Vagina (tissue), 2 donors: ENCODE data around the gene SLC39A7. TPM values are rescaled to one million over a fixed set of nuclear protein-coding genes. Genes with fewer than 3 reads are reported as not detected.
A peak's percentile ranks its signal among the peaks of the same experiment; 100 is the strongest.

ENCODE experiments used
- DNase-seq, 2 donors: peaks; one replicate each; pipeline ENCODE4 v3.0.0-alpha.2; 2017; ENCODE audit errors: extremely low spot score in 2 of 2
- H3K27ac ChIP-seq: fragments of 200-600 bp; sonication (generic); one replicate; pipeline ENCODE4 v1.5.1; 2019
- H3K27me3 ChIP-seq: fragments of 200-600 bp; sonication (generic); one replicate; pipeline ENCODE4 v1.5.1; 2019
- H3K36me3 ChIP-seq, 2 donors: fragments of 200-600 bp; sonication (generic); one replicate each; pipeline ENCODE4 v1.5.1; 2017 to 2019
- H3K4me1 ChIP-seq: fragments of 200-600 bp; sonication (generic); one replicate; pipeline ENCODE4 v1.5.1; 2019
- H3K4me3 ChIP-seq, 2 donors: fragments of 200-600 bp; sonication (generic); 1 replicate in 1 of 2; 2 replicates in 1 of 2; pipeline ENCODE4 v1.5.1; 2016 to 2019
- H3K9me3 ChIP-seq: fragments of 200-600 bp; sonication (generic); one replicate; pipeline ENCODE4 v1.5.1; 2019
- POLR2A ChIP-seq, 2 donors: fragments of 450-650 bp; IDR thresholded peaks; one replicate each; pipeline ENCODE4 v1.6.1; 2017; ENCODE audit warnings: antibody characterized with exemption in 2 of 2, mild to moderate bottlenecking in 2 of 2, moderate library complexity in 2 of 2
- POLR2AphosphoS5 ChIP-seq, 2 donors: sonication (generic); formaldehyde crosslinking; IDR thresholded peaks; one replicate each; pipeline ENCODE4 v1.9.0; 2017; ENCODE audit warnings: antibody characterized with exemption in 2 of 2, mild to moderate bottlenecking in 2 of 2, low read depth in 1 of 2; ENCODE audit not compliant: insufficient read depth in 1 of 2
- intact Hi-C: fragments of 100-400 bp; cut with DNase I; formaldehyde crosslinking; loops from one replicate; pipeline ENCODE4 v1.15.1; 2023
- microRNA counts, 2 donors: library from miRNA; unstranded; fragments of <30 nt; microRNA quantifications; one replicate each; lab custom pipeline; 2016 to 2017
- microRNA-seq: library from miRNA; unstranded; fragments of <30 nt; microRNA quantifications from one replicate; pipeline ENCODE4, GENCODE V29; 2017; ENCODE audit warnings: borderline number of aligned reads, borderline replicate concordance
- small RNA-seq: library from RNA; depleted of rRNA; stranded (forward); fragments of <200 nt; gene quantifications from one replicate; pipeline ENCODE3, GENCODE V24; 2016
- total RNA-seq: library from RNA; depleted of rRNA; stranded (reverse); fragments of >200 nt; gene quantifications from one replicate; pipeline ENCODE4 v1.2.3, GENCODE V29; 2016
- TF ChIP-seq, protein P1 (sequence below), 3 experiments: fragments of 450-650 bp in 2 of 3; fragments of 200-600 bp in 1 of 3; sonication (generic) in 1 of 3; IDR thresholded peaks; one replicate each; pipeline ENCODE4 v1.5.1; 2017 to 2019; ENCODE audit warnings: antibody characterized with exemption in 3 of 3, mild to moderate bottlenecking in 2 of 3, moderate library complexity in 2 of 3

Gene SLC39A7
- total RNA-seq, 1 donor from 2014 or later: 36.3 TPM

DNA sequence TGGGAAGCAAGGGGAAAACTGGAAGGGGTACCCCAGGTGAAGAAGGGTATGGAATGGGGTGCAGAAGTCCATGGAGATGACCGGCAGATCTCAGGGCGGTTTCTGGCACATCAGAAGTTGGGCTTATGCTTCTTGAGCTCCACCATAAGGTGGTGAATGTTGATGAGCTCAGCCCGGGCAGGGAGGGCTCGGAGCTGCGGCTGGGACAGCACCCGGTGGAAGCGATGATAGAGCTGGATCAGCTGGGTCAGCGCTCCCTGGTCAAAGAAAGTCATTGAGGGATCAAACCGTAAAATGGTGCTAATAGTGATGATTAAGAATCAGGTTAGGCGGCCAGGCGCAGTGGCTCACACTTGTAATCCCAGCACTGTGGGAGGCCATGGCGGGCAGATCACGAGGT, 50.1 kb downstream of the SLC39A7 start:
- TF ChIP-seq, protein P1, sequence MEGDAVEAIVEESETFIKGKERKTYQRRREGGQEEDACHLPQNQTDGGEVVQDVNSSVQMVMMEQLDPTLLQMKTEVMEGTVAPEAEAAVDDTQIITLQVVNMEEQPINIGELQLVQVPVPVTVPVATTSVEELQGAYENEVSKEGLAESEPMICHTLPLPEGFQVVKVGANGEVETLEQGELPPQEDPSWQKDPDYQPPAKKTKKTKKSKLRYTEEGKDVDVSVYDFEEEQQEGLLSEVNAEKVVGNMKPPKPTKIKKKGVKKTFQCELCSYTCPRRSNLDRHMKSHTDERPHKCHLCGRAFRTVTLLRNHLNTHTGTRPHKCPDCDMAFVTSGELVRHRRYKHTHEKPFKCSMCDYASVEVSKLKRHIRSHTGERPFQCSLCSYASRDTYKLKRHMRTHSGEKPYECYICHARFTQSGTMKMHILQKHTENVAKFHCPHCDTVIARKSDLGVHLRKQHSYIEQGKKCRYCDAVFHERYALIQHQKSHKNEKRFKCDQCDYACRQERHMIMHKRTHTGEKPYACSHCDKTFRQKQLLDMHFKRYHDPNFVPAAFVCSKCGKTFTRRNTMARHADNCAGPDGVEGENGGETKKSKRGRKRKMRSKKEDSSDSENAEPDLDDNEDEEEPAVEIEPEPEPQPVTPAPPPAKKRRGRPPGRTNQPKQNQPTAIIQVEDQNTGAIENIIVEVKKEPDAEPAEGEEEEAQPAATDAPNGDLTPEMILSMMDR (IDR thresholded peaks at IDR 0.05): no peak
- TF ChIP-seq POLR2AphosphoS5 (IDR thresholded peaks at IDR 0.05; ENCODE audit: insufficient read depth in 1 of 2, low read depth in 1 of 2) (no peak), POLR2A (IDR thresholded peaks at IDR 0.05) (no peak)
- intact Hi-C loops: no loop called here
- Histone ChIP-seq H3K9me3 (no peaks in the 10 kb centered on the region), H3K27me3 (no peaks in the 10 kb centered on the region), H3K4me3 (no peak overlapping the region), H3K4me1 (peaks cover 27% of the 10 kb centered on the region), H3K27ac (peak overlapping the region; percentile 94), H3K36me3 (peaks cover 0 to 5% of the 10 kb centered on the region in 2 donors)
- no peak for DNase-seq

DNA sequence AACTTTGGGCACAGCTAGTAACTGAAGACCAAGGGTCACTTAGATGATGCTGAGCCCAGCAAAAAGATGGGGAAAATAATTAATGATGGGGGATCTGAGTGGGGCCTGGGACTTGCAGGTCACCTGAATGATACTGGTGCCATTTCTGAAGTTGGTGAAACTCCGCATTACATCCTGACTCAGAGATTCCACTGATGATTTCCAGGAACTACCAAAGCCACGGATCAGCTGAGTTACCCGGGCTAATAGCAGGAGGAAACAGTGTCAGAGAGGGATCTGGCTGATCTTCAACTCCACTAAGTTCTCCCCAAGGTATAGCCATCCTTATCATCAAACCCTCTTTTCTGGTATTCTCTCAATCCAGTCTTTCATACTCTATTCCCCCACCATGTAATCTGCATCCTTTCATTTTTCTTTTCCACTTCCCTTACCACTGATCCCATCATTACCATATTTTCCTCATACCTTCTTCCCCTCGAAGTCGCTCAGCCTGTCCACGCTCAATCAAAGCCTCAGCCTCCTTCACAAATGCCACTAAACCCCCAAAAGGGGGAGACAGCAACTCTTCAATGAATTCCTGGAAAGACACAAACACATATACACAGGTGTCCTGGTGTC, 50.8 kb downstream of the SLC39A7 start:
- H3K4me1 ChIP-seq: peaks cover 27% of the 10 kb centered on the region
- intact Hi-C loops: no loop called here
- no peak overlapping the region for H3K27ac ChIP-seq
- H3K36me3 ChIP-seq: peaks cover 0 to 5% of the 10 kb centered on the region in 2 donors
- no peaks in the 10 kb centered on the region for H3K27me3 ChIP-seq
- TF ChIP-seq POLR2A (IDR thresholded peaks at IDR 0.05): no peak
- TF ChIP-seq POLR2AphosphoS5 (IDR thresholded peaks at IDR 0.05; ENCODE audit: insufficient read depth in 1 of 2, low read depth in 1 of 2): no peak
- TF ChIP-seq, protein P1 (IDR thresholded peaks at IDR 0.05): no peak
- no peaks in the 10 kb centered on the region for H3K9me3 ChIP-seq
- H3K4me3 ChIP-seq: no peak overlapping the region
- no peak for DNase-seq

DNA sequence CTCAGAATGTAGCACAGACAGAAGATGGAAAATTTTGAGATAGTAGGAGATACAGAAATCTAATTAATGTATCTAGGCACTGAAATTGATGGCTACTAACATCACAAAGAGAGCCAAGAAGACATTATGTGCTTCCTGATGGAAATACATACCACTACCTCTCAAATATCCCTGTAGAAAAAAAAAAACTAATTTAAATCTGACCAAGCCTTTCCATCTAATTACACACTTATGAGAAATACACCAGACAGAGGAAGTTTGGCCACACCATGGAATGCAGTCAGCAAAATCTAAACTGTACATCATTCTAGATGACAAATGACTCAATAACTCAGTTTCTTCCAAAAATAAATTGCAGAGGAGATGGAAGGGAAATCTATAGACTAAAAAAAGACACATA, 52.1 kb downstream of the SLC39A7 start:
- TF ChIP-seq POLR2AphosphoS5 (IDR thresholded peaks at IDR 0.05; ENCODE audit: insufficient read depth in 1 of 2, low read depth in 1 of 2): no peak
- no peak for TF ChIP-seq POLR2A (IDR thresholded peaks at IDR 0.05)
- Histone ChIP-seq H3K27me3 (no peaks in the 10 kb centered on the region), H3K27ac (no peak overlapping the region), H3K4me3 (no peak overlapping the region), H3K36me3 (peaks cover 0 to 5% of the 10 kb centered on the region in 2 donors), H3K4me1 (peaks cover 26% of the 10 kb centered on the region), H3K9me3 (no peaks in the 10 kb centered on the region)
- no peak for DNase-seq
- intact Hi-C loops: no loop called here

MicroRNA genes within 50 kb of the gene (microRNA counts, 767-probe panel; counts per million panel counts)
- microRNA hsa-miR-219-1-3p (lab: Ali Mortazavi, UCI): 238 to 261 counts per million in 2 donors
- microRNA hsa-miR-219-5p (lab: Ali Mortazavi, UCI): 238 to 261 counts per million in 2 donors

Small RNA genes lying within 50 kb of the gene (microRNA-seq; reads per million reads assigned to microRNA genes)
- 2.4 reads per million for gene MIR219A1

Small RNA genes lying within 50 kb of the gene (small RNA-seq; reads per million reads assigned to genes)
- 1.1 reads per million, percentile 26 among the genes with 10 or more reads in this experiment for gene MIR219A1
- not detected for gene RNY4P10

Other genes with a start within 250 kb of the SLC39A7 start
- gene HLA-DMA, start 247.8 kb upstream of the SLC39A7 start, total RNA-seq: 27.7 TPM
- gene BRD2, start 232.3 kb upstream of the SLC39A7 start, total RNA-seq: 125 TPM
- gene HLA-DOA, start 191.3 kb upstream of the SLC39A7 start, total RNA-seq: 30.2 TPM
- 82.3 TPM for gene HLA-DPA1, start 127.2 kb upstream of the SLC39A7 start, total RNA-seq
- 94.8 TPM for gene HLA-DPB1, start 124.9 kb upstream of the SLC39A7 start, total RNA-seq
- gene COL11A2, start 8.4 kb upstream of the SLC39A7 start, total RNA-seq: 0.25 TPM
- gene RXRB, start 202 bp upstream of the SLC39A7 start, total RNA-seq: 28.0 TPM
- gene HSD17B8, start 3.8 kb downstream of the SLC39A7 start, total RNA-seq: 17.7 TPM
- 32.7 TPM for gene RING1, start 7.6 kb downstream of the SLC39A7 start, total RNA-seq
- 42.2 TPM for gene VPS52, start 71.0 kb downstream of the SLC39A7 start, total RNA-seq
- 3,296 TPM for gene RPS18, start 71.2 kb downstream of the SLC39A7 start, total RNA-seq
- gene B3GALT4, start 76.3 kb downstream of the SLC39A7 start, total RNA-seq: 14.0 TPM
- gene WDR46, start 88.4 kb downstream of the SLC39A7 start, total RNA-seq: 36.3 TPM
- 9.1 TPM for gene PFDN6, start 88.7 kb downstream of the SLC39A7 start, total RNA-seq
- 41.5 TPM for gene RGL2, start 98.1 kb downstream of the SLC39A7 start, total RNA-seq
- 59.9 TPM for gene TAPBP, start 113.2 kb downstream of the SLC39A7 start, total RNA-seq
- 18.4 TPM for gene ZBTB22, start 116.9 kb downstream of the SLC39A7 start, total RNA-seq
- gene DAXX, start 122.1 kb downstream of the SLC39A7 start, total RNA-seq: 32.2 TPM
- gene KIFC1, start 191.0 kb downstream of the SLC39A7 start, total RNA-seq: 27.5 TPM
- gene PHF1, start 210.1 kb downstream of the SLC39A7 start, total RNA-seq: 73.2 TPM
- 73.2 TPM for gene CUTA, start 217.2 kb downstream of the SLC39A7 start, total RNA-seq
- 16.0 TPM for gene SYNGAP1, start 219.2 kb downstream of the SLC39A7 start, total RNA-seq